GM10266 (cell line): ENCODE measurements around the gene PTEN.

Experiments
- DNase-seq: peaks from one replicate; pipeline ENCODE4 v3.0.0; 2012; ENCODE audit errors: extremely low spot score
- TF ChIP-seq, protein P1 (sequence below): IDR thresholded peaks from 2 replicates; pipeline ENCODE4 v1.5.1; 2012; ENCODE audit warnings: mild to moderate bottlenecking, low read depth; ENCODE audit not compliant: control insufficient read depth, insufficient read depth; ENCODE audit errors: missing control alignments

PTEN gene

GRCh38 chr10:87945984-87946383 lies 82.6 kb downstream of the PTEN start:
- TF ChIP-seq, protein P1, sequence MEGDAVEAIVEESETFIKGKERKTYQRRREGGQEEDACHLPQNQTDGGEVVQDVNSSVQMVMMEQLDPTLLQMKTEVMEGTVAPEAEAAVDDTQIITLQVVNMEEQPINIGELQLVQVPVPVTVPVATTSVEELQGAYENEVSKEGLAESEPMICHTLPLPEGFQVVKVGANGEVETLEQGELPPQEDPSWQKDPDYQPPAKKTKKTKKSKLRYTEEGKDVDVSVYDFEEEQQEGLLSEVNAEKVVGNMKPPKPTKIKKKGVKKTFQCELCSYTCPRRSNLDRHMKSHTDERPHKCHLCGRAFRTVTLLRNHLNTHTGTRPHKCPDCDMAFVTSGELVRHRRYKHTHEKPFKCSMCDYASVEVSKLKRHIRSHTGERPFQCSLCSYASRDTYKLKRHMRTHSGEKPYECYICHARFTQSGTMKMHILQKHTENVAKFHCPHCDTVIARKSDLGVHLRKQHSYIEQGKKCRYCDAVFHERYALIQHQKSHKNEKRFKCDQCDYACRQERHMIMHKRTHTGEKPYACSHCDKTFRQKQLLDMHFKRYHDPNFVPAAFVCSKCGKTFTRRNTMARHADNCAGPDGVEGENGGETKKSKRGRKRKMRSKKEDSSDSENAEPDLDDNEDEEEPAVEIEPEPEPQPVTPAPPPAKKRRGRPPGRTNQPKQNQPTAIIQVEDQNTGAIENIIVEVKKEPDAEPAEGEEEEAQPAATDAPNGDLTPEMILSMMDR: no peak
- no peak for DNase-seq

- TF ChIP-seq, protein P1: no peak
Observed at GRCh38 chr10:87952612-87953011, 89.2 kb downstream of the PTEN start.

GRCh38 chr10:87956055-87956454 lies 92.6 kb downstream of the PTEN start:
- DNase-seq: no peak
- TF ChIP-seq, protein P1: no peak

More at GRCh38 chr10:87952612-87953011, 89.2 kb downstream of the PTEN start:
- no peak for DNase-seq

- TF ChIP-seq, protein P1: no peak
- no peak for DNase-seq
Observed at GRCh38 chr10:87957702-87958101, 94.3 kb downstream of the PTEN start.

DNA sequence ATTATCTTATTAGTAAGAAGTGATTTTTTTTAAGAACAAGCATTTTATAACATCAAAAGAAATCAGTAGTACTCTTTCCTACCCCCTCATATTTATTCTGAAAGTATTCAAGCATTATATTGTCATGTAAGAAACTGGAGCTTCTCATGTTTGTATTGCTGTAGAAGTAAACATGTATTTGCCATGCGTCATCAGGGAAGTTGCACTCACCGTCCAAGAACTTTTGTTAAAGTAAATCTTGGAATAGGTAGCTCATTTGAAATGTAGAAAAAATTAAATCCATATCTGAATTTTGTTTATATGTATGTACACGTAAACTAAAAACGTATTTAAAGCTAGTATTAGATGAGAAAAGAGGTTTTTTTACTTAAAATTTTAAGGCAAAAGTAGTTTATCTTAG lies 96.8 kb downstream of the PTEN start:
- TF ChIP-seq, protein P1: no peak

GRCh38 chr10:87961314-87961713 lies 97.9 kb downstream of the PTEN start:
- no peak for DNase-seq
- TF ChIP-seq, protein P1: no peak

More for the DNA sequence above, 96.8 kb downstream of the PTEN start:
- DNase-seq: no peak

DNA sequence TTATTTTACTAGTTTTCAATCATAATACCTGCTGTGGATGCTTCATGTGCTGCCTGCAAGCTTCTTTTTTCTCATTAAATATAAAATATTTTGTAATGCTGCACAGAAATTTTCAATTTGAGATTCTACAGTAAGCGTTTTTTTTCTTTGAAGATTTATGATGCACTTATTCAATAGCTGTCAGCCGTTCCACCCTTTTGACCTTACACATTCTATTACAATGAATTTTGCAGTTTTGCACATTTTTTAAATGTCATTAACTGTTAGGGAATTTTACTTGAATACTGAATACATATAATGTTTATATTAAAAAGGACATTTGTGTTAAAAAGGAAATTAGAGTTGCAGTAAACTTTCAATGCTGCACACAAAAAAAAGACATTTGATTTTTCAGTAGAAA lies 103.0 kb downstream of the PTEN start:
- no peak for DNase-seq
- TF ChIP-seq, protein P1: no peak

DNA sequence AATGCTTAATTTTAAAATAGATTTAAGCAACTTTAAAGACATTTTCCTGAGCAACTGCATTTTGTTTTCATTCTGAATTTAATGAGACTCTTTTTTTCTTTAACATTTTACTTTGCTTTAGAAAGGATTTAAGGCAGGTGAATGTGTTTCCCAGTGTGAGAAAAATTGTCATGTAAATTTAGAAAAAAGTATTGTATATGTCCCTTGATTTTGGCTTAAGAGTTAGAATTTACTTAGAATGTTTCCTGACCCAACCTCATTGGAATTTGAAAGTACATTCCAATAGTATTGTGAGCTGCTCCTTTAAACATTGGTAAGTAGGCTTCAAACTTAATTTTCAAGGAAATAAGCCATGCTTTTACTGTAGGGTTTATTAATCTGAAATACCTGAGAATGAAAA lies 110.2 kb downstream of the PTEN start:
- no peak for DNase-seq
- TF ChIP-seq, protein P1: no peak
